GM21786 (cell line): ENCODE measurements around the gene DUSP18.
"Not testable (repeated sequence)": the region's sequence is repeated elsewhere in the genome, so short reads cannot be mapped to it uniquely, and the experiment has no call there.

Experiments
- ATAC-seq: cut with Tn5 transposase; IDR thresholded peaks from one replicate; pipeline ENCODE4 v1.9.1; 2021; ENCODE audit not compliant: unreplicated experiment

The DUSP18 gene

GRCh38 chr22:30667494-30668385, at the start of gene DUSP18:
TSS of gene DUSP18 (minus strand) at chr22:30667875. CDS start at chr22:30664003, 3,872 bp downstream.
- peak; percentile 81 for ATAC-seq

GRCh38 chr22:30714062-30714461, 46.4 kb upstream of the DUSP18 start:
- ATAC-seq: no peak

GRCh38 chr22:30712094-30712493, 44.4 kb upstream of the DUSP18 start:
- ATAC-seq: no peak

DNA sequence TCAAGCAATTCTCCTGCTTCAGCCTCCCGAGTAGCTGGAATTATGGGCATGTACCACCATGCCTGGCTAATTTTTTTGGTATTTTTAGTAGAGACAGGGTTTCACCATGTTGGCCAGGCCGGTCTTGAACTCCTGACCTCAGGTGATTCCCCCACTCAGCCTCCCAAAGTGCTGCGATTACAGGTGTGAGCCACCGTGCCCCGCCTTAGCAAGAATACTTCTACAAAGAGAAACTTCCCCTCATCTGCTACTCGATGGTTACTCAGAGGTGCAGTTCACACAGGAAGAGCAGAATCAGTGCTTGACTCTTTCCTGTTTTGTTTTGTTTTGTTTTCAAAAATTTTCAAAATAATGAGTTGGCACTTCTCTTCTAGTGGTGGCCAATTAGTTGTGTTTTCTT, 42.3 kb upstream of the DUSP18 start:
- not testable (repeated sequence) for ATAC-seq

- ATAC-seq: no peak
These were observed 38.3 kb upstream of the DUSP18 start for GRCh38 chr22:30705710-30706651.

- ATAC-seq: no peak
These were observed 37.3 kb upstream of the DUSP18 start for GRCh38 chr22:30704978-30705377.

DNA sequence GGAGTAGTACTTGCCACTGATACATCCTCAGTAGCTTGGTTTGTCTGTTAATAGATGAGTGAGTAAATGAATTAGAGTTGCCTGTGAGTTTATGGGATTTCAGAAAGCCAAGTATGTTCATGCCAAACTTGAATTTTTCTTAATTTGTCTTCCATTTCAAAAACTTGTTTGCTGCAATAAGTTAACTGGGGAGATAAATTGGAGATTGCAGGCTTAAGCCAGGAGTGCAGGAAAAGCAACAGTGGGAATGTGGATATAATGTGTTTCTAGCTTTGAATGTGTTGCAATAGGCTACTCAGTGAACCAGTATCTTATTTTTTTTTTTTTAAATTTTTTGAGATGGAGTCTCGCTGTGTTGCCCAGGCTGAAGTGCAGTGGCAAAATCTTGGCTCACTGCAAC, 35.2 kb upstream of the DUSP18 start:
- no peak for ATAC-seq

- no peak for ATAC-seq
These were observed 34.2 kb upstream of the DUSP18 start for GRCh38 chr22:30701872-30702271.

DNA sequence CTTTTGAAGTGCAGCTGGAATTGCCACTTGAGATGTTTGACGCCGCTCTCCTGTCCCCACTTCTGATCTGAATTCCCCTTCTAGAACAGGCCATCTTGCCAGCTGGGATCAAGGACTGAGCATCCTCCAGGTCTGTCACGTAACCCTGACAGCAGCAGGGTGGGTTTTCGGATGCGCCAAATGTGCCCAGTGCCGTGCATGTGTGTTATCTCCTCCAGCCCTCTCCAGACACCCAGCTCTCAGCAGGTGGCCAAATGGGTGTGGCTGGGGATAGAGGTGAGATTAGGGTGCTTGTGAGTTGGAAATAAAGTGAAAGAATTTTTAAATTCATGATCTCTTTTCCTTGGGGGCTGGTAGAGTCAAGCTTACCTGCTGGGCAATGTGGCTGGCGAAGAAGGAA, 30.3 kb upstream of the DUSP18 start:
- ATAC-seq: no peak

DNA sequence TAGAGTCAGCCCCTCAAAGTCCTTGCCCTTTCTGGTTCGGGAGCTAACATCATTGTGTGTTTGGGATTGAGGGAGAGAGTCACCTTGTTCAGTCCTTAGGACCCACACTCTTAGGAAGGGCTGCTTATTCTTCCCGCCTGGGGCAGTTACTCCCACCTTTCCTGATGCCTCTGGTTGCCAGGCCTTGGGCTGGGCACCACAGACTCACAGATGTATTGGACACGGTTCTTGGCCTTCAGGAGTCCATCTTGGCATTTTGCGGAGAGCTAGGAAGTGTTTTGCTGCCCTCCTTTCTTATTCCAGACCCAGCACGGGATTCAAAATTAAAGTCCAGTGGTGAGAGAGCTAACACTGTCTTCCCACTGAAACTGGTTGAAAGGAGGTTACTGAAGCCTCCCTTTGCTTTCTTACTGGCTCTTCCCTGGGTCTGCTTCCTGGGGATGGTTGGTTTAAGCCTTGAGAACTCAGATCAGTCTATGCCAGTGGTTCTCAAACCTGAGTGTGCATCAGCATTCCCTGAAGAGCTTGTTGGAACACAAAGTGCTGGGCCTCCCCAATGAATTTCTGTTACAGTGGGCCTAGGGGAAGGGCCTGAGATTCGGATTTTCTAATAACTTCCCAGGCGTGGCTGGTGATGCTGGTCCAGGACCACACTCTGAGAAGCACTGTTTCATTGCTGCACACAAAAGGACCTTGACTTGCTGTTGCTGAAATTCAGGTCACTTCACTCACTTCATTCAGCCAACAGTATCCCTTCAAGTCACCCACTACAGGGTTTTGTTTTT, 28.4 kb upstream of the DUSP18 start:
- ATAC-seq: no peak

- ATAC-seq: no peak
These were observed 27.7 kb upstream of the DUSP18 start for GRCh38 chr22:30695351-30695851.

DNA sequence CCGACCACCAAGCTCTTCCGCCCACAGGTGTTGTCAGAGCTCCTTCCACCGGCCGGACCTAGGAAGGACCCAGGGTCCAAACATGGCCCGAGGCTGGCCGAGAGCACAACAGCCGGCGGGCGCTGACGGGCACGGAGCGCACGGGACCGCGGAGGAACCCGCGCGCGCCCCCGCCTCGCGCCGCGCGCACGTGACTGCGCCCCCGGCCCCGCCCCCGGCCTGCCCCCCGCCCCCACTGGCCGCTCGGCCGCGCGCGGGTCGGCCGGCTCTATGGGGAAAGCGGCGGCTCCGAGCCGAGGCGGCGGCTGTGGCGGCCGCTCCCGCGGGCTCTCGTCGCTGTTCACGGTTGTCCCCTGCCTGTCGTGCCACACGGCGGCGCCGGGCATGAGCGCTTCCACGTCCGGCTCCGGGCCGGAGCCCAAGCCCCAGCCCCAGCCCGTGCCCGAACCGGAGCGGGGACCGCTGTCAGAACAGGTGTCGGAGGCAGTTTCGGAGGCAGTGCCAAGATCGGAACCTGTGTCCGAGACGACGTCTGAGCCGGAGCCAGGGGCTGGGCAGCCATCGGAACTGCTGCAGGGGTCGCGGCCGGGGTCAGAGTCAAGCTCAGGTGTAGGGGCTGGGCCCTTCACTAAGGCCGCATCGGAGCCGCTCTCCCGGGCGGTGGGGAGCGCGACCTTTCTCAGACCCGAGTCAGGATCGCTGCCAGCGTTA, 27.1 kb upstream of the DUSP18 start, which contains the start of gene OSBP2:
OSBP2 (plus strand) TSS at position 235 of the 711 bp plus-strand sequence; CDS start at position 271, 36 bp downstream.
- no peak for ATAC-seq

DNA sequence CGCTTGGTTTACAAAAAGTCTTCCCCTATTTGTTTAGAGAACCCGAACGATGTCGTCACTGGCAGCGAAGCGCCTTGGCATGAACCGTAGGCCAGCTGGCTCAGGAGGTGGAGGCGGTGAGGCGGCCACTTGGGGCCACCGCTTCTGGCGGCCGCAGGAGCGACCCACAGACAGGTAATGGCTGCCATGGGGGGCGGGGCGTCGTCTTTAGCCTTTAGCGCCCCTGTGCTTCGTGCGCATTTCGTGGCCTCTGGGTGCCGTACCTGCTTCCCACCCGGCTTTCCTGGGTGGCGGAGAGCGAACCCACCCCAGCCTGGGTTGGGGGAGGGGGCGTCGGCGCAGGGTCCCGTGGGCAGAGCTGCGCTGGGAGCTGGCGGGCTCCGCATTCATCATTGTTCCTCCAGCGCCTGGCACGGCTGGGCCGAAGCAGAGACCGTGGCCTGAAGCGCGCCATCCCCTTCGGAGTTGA, 26.5 kb upstream of the DUSP18 start:
- ATAC-seq: no peak

- ATAC-seq: no peak
These were observed 23.5 kb upstream of the DUSP18 start for GRCh38 chr22:30691204-30691603.

DNA sequence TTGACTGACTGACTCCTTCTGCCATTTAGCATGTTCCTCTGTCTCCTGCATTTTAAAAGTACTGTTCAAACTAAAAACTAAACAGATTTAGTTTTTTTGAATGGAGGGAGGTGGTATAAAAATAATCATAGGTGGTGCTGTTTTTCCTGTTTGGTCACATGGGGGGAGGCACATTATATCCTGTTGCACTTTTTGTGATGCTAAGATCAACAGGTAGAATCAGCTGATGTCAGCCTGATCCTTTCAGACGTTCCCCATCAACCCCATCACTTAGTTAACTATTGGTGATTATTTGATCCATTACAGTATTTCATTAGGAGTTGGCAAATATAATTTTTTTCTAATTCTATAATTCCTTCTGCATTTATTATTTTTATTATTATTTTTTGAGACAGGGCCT, 21.9 kb upstream of the DUSP18 start:
- no peak for ATAC-seq

DNA sequence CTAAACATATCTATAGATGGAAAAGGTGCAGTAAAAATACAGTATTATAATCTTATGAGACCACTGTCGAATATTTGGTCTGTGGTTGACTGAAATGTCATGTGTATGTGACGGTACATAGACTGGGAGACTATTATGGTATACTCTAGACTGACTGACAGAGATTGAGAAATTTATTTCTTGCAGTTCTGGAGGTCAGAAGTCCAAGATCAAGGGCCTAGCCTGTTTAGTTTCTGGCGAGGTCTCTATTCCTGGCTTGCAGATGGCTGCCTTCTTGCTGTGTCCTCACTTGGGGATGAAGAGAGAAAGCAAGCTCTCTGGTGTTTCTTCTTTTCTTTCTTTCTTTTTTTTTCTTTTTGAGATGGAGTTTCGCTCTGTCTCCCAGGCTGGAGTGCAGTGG, 19.7 kb upstream of the DUSP18 start:
- ATAC-seq: no peak

GRCh38 chr22:30685178-30685577, 17.5 kb upstream of the DUSP18 start:
- ATAC-seq: no peak

DNA sequence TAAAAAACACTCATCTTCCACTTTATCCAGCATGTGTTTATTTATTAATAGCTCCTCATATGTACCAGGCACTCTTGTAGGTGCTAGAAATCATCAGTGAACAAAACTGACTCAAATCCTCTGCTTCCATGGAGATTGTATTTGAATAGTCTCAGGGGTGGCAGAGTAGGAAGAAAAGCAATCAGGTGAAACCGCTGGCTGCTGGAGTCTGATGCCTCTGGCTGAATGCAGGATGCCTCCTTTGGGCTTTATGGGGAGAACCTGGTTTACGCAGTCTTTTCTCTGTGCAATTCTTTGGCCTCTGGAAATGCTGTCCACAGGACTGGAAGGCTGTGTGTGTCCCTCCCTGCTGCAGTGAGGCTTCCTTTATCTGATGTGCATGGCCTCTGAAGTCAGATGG, 14.2 kb upstream of the DUSP18 start:
- no peak for ATAC-seq

GRCh38 chr22:30680991-30681770, 13.5 kb upstream of the DUSP18 start:
- no peak for ATAC-seq
